ENCODE measurements around the gene PTGIS.
"Not testable (repeated sequence)": the region's sequence is repeated elsewhere in the genome, so short reads cannot be mapped to it uniquely, and the experiment has no call there.

PTGIS gene
- long read RNA-seq, result 0 reads

DNA sequence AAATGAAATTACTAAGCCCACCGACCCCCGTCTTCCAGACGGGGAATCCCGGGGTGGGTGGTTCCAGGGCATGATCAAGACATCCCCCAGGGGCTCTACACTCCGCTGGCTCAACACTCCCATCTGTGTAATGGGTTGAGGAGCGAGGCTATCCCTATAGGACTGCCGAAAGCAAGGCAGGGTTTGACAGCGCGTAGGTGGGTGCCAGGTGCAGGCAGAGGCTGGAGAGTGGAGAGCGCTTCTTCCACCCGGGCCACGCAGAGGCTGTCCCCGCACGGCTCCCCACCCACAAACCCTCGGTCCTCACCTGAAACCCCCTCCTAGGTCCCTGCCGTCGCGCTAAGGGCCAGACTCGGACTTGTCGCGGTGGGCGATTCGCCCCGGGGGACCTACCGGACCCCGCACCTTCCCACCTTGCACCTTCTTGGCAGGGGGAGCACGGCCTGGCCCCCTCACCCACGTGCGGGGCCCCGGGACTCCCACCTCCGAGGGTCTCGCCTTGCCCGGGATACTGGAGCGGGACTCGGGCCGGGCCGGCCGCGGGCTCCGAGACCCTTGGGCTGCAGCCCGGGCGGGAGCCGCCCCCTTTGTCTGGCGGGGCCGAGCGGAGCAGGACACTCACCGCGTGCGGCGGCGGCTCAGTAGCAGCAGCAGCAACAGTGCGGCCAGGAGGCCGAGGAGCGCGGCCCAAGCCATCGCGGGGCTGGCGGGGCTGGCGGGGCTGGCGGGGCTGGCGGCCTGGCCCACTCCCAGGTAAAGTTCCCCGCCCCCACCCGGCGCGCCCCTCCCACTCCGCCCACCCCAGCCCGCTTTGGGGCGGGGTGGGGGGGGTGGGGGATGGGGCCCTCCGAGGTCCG, at the start of gene PTGIS:
Gene PTGIS (minus strand): TSS at position 717 of the 857 bp plus-strand sequence. CDS start 21 bp downstream, at position 696.
- Histone ChIP-seq H3K4me3 (replicated peaks; ENCODE audit: insufficient read depth, low read length) (no peak within 1 kb of the TSS), H3K27ac (replicated peaks) (no peak within 1 kb of the TSS), H3K27me3 (ENCODE audit: insufficient read depth, poor library complexity, severe bottlenecking) (peaks cover 58% of the 10 kb centered on the region)
- DNase-seq (ENCODE audit: low read depth in 1 of 2, low spot score in 1 of 2), result no peak
- TF ChIP-seq POLR2AphosphoS5 (IDR thresholded peaks at IDR 0.05; ENCODE audit: low read depth) (no peak), GABPA (IDR thresholded peaks at IDR 0.05; ENCODE audit: low read depth) (no peak), SPI1 (IDR thresholded peaks at IDR 0.05; ENCODE audit: borderline replicate concordance, low read depth) (no peak)
- TF ChIP-seq, protein P1, sequence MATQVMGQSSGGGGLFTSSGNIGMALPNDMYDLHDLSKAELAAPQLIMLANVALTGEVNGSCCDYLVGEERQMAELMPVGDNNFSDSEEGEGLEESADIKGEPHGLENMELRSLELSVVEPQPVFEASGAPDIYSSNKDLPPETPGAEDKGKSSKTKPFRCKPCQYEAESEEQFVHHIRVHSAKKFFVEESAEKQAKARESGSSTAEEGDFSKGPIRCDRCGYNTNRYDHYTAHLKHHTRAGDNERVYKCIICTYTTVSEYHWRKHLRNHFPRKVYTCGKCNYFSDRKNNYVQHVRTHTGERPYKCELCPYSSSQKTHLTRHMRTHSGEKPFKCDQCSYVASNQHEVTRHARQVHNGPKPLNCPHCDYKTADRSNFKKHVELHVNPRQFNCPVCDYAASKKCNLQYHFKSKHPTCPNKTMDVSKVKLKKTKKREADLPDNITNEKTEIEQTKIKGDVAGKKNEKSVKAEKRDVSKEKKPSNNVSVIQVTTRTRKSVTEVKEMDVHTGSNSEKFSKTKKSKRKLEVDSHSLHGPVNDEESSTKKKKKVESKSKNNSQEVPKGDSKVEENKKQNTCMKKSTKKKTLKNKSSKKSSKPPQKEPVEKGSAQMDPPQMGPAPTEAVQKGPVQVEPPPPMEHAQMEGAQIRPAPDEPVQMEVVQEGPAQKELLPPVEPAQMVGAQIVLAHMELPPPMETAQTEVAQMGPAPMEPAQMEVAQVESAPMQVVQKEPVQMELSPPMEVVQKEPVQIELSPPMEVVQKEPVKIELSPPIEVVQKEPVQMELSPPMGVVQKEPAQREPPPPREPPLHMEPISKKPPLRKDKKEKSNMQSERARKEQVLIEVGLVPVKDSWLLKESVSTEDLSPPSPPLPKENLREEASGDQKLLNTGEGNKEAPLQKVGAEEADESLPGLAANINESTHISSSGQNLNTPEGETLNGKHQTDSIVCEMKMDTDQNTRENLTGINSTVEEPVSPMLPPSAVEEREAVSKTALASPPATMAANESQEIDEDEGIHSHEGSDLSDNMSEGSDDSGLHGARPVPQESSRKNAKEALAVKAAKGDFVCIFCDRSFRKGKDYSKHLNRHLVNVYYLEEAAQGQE (IDR thresholded peaks at IDR 0.05; ENCODE audit: insufficient replicate concordance, low read depth), result no peak
- TF ChIP-seq, protein P2, sequence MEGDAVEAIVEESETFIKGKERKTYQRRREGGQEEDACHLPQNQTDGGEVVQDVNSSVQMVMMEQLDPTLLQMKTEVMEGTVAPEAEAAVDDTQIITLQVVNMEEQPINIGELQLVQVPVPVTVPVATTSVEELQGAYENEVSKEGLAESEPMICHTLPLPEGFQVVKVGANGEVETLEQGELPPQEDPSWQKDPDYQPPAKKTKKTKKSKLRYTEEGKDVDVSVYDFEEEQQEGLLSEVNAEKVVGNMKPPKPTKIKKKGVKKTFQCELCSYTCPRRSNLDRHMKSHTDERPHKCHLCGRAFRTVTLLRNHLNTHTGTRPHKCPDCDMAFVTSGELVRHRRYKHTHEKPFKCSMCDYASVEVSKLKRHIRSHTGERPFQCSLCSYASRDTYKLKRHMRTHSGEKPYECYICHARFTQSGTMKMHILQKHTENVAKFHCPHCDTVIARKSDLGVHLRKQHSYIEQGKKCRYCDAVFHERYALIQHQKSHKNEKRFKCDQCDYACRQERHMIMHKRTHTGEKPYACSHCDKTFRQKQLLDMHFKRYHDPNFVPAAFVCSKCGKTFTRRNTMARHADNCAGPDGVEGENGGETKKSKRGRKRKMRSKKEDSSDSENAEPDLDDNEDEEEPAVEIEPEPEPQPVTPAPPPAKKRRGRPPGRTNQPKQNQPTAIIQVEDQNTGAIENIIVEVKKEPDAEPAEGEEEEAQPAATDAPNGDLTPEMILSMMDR (IDR thresholded peaks at IDR 0.05; ENCODE audit: insufficient read depth, low read length), result no peak

DNA sequence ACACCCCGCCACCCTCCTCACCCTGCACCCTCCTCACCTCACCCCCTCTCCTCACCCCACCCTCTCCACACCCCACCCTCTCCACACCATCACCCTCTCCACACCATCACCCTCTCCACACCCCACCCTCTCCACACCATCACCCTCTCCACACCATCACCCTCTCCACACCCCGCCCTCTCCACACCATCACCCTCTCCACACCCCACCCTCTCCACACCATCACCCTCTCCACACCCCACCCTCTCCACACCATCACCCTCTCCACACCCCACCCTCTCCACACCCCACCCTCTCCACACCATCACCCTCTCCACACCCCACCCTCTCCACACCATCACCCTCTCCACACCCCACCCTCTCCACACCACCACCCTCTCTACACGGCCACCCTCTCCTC, 49.5 kb upstream of the PTGIS start:
- H3K27me3 ChIP-seq (ENCODE audit: insufficient read depth, poor library complexity, severe bottlenecking); DNase-seq (ENCODE audit: low read depth in 1 of 2, low spot score in 1 of 2); H3K4me3 ChIP-seq (replicated peaks; ENCODE audit: insufficient read depth, low read length); H3K27ac ChIP-seq (replicated peaks): not testable (repeated sequence)

DNA sequence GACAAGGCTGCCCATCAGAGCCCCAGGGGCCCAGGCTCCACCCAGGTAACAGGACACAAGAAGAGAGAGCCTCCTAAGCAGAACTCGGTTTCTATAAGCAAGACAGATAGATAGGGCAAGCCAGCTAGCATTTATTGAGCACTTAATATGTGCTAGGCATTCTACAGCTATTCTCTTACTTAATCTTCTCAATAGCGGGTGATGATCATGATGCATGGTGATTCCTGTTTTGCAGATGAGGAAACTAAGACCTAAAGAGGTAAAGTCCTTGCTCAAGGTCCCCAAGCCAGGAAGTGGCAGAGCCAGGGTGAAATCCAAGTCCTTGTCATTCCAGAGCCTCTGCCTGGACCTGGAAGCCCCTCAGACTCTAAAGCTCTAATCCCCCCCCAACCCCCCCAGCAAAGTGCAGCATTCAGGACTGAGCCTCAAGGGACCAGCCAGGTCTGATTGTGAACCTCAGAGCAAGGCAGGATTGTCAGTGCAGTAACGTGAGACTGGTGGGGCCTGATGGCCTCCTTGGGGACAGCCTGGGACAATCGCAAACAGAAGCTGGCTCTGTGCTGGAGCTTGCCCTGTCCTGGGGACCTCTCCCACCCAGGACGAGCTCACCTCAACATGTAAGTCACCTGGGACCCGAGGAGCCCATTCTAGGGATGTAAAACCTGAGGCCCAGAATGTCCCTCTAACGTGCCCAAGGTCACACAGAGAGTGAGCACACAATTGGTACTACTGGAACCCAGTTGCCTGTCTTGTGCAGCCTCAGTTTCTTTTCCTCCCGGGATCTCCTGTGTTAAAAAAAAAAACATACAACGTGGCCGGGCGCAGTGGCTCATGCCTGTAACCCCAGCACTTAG, 48.4 kb upstream of the PTGIS start:
- Histone ChIP-seq H3K27me3 (ENCODE audit: insufficient read depth, poor library complexity, severe bottlenecking) (no peaks in the 10 kb centered on the region), H3K4me3 (replicated peaks; ENCODE audit: insufficient read depth, low read length) (no peak overlapping the region), H3K27ac (replicated peaks) (no peak overlapping the region)
- no peak for TF ChIP-seq POLR2AphosphoS5 (IDR thresholded peaks at IDR 0.05; ENCODE audit: low read depth)
- TF ChIP-seq, protein P2 (IDR thresholded peaks at IDR 0.05; ENCODE audit: insufficient read depth, low read length), result no peak
- no peak for TF ChIP-seq GABPA (IDR thresholded peaks at IDR 0.05; ENCODE audit: low read depth)
- TF ChIP-seq SPI1 (IDR thresholded peaks at IDR 0.05; ENCODE audit: borderline replicate concordance, low read depth), result no peak
- TF ChIP-seq, protein P1 (IDR thresholded peaks at IDR 0.05; ENCODE audit: insufficient replicate concordance, low read depth), result no peak
- DNase-seq (ENCODE audit: low read depth in 1 of 2, low spot score in 1 of 2), result no peak
